Fibroblast of mammary gland (primary cell): ENCODE measurements around the gene GPR78.
"Not testable (repeated sequence)": the region's sequence is repeated elsewhere in the genome, so short reads cannot be mapped to it uniquely, and the experiment has no call there.

Experiments used
- DNase-seq: peaks from one replicate; pipeline ENCODE4 v3.0.0-alpha.2; 2010; ENCODE audit warnings: low read depth
- H3K4me3 ChIP-seq: 2 replicates; pipeline ENCODE4 v1.5.1; 2011; ENCODE audit warnings: low read depth, mild to moderate bottlenecking, low read length, moderate library complexity; ENCODE audit not compliant: control insufficient read depth
- TF ChIP-seq, protein P1 (sequence below): conservative IDR thresholded peaks from 2 replicates; pipeline ENCODE4 v1.5.1; 2011; ENCODE audit warnings: low read depth, low read length, inconsistent platforms; ENCODE audit not compliant: control insufficient read depth, insufficient read depth

The GPR78 gene

GRCh38 chr4:8618961-8619720, 38.9 kb downstream of the GPR78 start:
- no peak for DNase-seq
- TF ChIP-seq, protein P1, sequence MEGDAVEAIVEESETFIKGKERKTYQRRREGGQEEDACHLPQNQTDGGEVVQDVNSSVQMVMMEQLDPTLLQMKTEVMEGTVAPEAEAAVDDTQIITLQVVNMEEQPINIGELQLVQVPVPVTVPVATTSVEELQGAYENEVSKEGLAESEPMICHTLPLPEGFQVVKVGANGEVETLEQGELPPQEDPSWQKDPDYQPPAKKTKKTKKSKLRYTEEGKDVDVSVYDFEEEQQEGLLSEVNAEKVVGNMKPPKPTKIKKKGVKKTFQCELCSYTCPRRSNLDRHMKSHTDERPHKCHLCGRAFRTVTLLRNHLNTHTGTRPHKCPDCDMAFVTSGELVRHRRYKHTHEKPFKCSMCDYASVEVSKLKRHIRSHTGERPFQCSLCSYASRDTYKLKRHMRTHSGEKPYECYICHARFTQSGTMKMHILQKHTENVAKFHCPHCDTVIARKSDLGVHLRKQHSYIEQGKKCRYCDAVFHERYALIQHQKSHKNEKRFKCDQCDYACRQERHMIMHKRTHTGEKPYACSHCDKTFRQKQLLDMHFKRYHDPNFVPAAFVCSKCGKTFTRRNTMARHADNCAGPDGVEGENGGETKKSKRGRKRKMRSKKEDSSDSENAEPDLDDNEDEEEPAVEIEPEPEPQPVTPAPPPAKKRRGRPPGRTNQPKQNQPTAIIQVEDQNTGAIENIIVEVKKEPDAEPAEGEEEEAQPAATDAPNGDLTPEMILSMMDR = no peak
- no peak overlapping the region for H3K4me3 ChIP-seq

GRCh38 chr4:8621135-8621534, 40.9 kb downstream of the GPR78 start:
- not testable (repeated sequence) for DNase-seq, H3K4me3 ChIP-seq

- DNase-seq, H3K4me3 ChIP-seq: not testable (repeated sequence)
Measured at GRCh38 chr4:8624601-8625272, 44.5 kb downstream of the GPR78 start.

DNA sequence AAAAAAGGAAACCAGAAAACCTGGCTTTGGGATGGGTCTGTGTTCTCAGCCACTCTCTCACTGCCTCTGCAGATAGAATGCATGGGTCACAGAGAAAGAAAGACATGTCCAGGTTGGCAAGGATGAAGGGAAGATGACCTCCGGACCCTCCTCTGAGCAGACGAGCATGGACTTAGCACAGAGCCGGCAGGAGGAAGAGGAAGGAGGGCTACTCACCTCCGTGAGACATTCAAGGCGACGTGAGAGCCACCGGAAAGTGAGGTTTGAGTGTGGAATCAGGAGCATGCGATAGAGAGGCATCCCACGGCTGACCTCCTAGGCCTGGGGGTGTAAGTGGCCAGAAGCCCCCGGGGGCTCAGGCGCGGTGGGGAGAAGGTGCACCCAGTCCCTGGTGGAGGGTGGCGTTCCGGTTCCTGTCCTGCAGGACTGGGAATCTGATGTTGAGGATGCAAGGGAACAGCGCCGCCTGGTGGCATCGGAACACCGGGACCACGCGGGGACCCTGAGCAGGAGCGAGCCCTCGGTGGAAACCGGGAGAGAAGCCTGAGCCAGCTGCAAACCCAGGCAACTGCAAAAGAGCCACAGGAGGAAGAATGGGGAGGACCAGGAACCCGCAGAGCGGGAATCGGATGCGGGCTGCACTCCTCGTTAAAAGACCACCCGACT, 50.2 kb downstream of the GPR78 start:
- DNase-seq, H3K4me3 ChIP-seq: not testable (repeated sequence)

GRCh38 chr4:8631896-8632295, 51.7 kb downstream of the GPR78 start:
- H3K4me3 ChIP-seq, DNase-seq: not testable (repeated sequence)

DNA sequence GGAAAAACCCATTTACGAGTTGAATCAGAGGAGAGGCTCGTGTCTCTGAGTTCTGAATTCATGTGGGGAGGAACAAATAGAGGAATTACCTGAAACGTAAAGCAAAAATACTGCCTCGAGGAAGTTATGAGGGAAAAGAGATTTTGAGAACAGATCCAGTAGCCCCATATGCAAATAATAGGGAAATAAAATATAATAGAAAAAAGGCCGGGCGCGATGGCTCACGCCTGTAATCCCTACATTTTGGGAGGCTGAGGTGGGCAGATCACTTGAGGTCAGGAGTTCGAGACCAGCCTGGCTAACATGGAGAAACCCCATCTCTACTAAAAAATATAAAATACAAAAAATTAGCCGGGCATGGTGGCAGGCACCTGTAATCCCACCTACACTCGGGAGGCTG, 54.6 kb downstream of the GPR78 start:
- H3K4me3 ChIP-seq, DNase-seq: not testable (repeated sequence)

DNA sequence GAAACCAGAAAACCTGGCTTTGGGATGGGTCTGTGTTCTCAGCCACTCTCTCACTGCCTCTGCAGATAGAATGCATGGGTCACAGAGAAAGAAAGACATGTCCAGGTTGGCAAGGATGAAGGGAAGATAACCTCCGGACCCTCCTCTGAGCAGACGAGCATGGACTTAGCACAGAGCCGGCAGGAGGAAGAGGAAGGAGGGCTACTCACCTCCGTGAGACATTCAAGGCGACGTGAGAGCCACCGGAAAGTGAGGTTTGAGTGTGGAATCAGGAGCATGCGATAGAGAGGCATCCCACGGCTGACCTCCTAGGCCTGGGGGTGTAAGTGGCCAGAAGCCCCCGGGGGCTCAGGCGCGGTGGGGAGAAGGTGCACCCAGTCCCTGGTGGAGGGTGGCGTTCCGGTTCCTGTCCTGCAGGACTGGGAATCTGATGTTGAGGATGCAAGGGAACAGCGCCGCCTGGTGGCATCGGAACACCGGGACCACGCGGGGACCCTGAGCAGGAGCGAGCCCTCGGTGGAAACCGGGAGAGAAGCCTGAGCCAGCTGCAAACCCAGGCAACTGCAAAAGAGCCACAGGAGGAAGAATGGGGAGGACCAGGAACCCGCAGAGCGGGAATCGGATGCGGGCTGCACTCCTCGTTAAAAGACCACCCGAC, 55.8 kb downstream of the GPR78 start:
- DNase-seq, H3K4me3 ChIP-seq: not testable (repeated sequence)
